ENCODE measurements around the gene NALCN. TPM values are rescaled to one million over a fixed set of nuclear protein-coding genes. Genes with fewer than 3 reads are reported as not detected.

Gene NALCN
- total RNA-seq, 1 donor from 2014 or later = 16.5 TPM

- DNase-seq (ENCODE audit: low read depth in 2 of 2) = peak; percentile 22 to 82
Observed at GRCh38 chr13:101210774-101211173, 205.5 kb downstream of the NALCN start.

- DNase-seq (ENCODE audit: low read depth in 2 of 2) = peak in 1 of 2 donors; percentile 17
Observed at GRCh38 chr13:101209206-101209893, 207.0 kb downstream of the NALCN start.

- DNase-seq (ENCODE audit: low read depth in 2 of 2) = no peak
Observed at GRCh38 chr13:101205408-101205807, 210.9 kb downstream of the NALCN start.

GRCh38 chr13:101204270-101205020 is 211.9 kb downstream of the NALCN start:
- no peak for DNase-seq (ENCODE audit: low read depth in 2 of 2)

- DNase-seq (ENCODE audit: low read depth in 2 of 2) = no peak
Observed at GRCh38 chr13:101202590-101202989, 213.7 kb downstream of the NALCN start.

GRCh38 chr13:101190976-101191375 is 225.3 kb downstream of the NALCN start:
- no peak for DNase-seq (ENCODE audit: low read depth in 2 of 2)

- DNase-seq (ENCODE audit: low read depth in 2 of 2) = no peak
Observed at GRCh38 chr13:101190337-101190736, 226.0 kb downstream of the NALCN start.

- no peak for DNase-seq (ENCODE audit: low read depth in 2 of 2)
Observed at GRCh38 chr13:101185606-101186005, 230.7 kb downstream of the NALCN start.

- no peak for DNase-seq (ENCODE audit: low read depth in 2 of 2)
Observed at GRCh38 chr13:101181076-101181685, 235.1 kb downstream of the NALCN start.

GRCh38 chr13:101179021-101179420 is 237.3 kb downstream of the NALCN start:
- DNase-seq (ENCODE audit: low read depth in 2 of 2) = no peak

GRCh38 chr13:101178406-101178805 is 237.9 kb downstream of the NALCN start:
- DNase-seq (ENCODE audit: low read depth in 2 of 2) = no peak

- DNase-seq (ENCODE audit: low read depth in 2 of 2) = no peak
Observed at GRCh38 chr13:101170306-101170705, 246.0 kb downstream of the NALCN start.

- DNase-seq (ENCODE audit: low read depth in 2 of 2) = no peak
Observed at GRCh38 chr13:101157261-101157660, 259.0 kb downstream of the NALCN start.

GRCh38 chr13:101155920-101156319 is 260.4 kb downstream of the NALCN start:
- DNase-seq (ENCODE audit: low read depth in 2 of 2) = peak in 1 of 2 donors; percentile 3

GRCh38 chr13:101152184-101152583 is 264.1 kb downstream of the NALCN start:
- no peak for DNase-seq (ENCODE audit: low read depth in 2 of 2)

GRCh38 chr13:101150998-101151397 is 265.3 kb downstream of the NALCN start:
- peak in 1 of 2 donors; percentile 9 for DNase-seq (ENCODE audit: low read depth in 2 of 2)

GRCh38 chr13:101149735-101150384 is 266.4 kb downstream of the NALCN start:
- DNase-seq (ENCODE audit: low read depth in 2 of 2) = peak; percentile 43 to 78

GRCh38 chr13:101146101-101146898 is 270.0 kb downstream of the NALCN start:
- no peak for DNase-seq (ENCODE audit: low read depth in 2 of 2)

- DNase-seq (ENCODE audit: low read depth in 2 of 2) = peak; percentile 71 to 83
Observed at GRCh38 chr13:101144808-101145419, 271.4 kb downstream of the NALCN start.

GRCh38 chr13:101140936-101141335 is 275.4 kb downstream of the NALCN start:
- DNase-seq (ENCODE audit: low read depth in 2 of 2) = no peak
